Small intestine (tissue), 7 donors: ENCODE data around the gene CIBAR2. TPM values are rescaled to one million over a fixed set of nuclear protein-coding genes. Genes with fewer than 3 reads are reported as not detected.

Experiments
- DNase-seq, 2 donors: peaks; one replicate each; pipeline versions ENCODE4 v3.0.0 to v3.0.0-alpha.2; 2013
- FAIRE-seq: peaks from 2 replicates; lab custom pipeline; 2012; peaks lifted over from hg19 to GRCh38; lab: Jason Lieb, UNC
- H3K27ac ChIP-seq, 3 donors: one replicate each; pipeline ENCODE4 v1.5.1; 2013; ENCODE audit warnings: low read length in 2 of 3, mild to moderate bottlenecking in 2 of 3, control low read depth in 1 of 3, inconsistent platforms in 1 of 3, low read depth in 1 of 3, moderate library complexity in 1 of 3
- H3K27me3 ChIP-seq, 3 donors: one replicate each; pipeline ENCODE4 v1.6.1; 2013; ENCODE audit warnings: low read length in 3 of 3, inconsistent platforms in 1 of 3; ENCODE audit not compliant: control insufficient read depth in 3 of 3, insufficient read depth in 3 of 3
- H3K36me3 ChIP-seq, 3 donors: one replicate each; pipeline ENCODE4 v1.6.1; 2013; ENCODE audit warnings: low read length in 3 of 3, inconsistent platforms in 1 of 3, low read depth in 1 of 3, mild to moderate bottlenecking in 1 of 3, moderate library complexity in 1 of 3; ENCODE audit not compliant: control insufficient read depth in 3 of 3, insufficient read depth in 2 of 3
- H3K4me1 ChIP-seq, 3 donors: one replicate each; pipeline ENCODE4 v1.6.1; 2013; ENCODE audit warnings: low read length in 2 of 3, inconsistent platforms in 1 of 3, low read depth in 1 of 3, mild to moderate bottlenecking in 1 of 3, moderate library complexity in 1 of 3; ENCODE audit not compliant: control insufficient read depth in 3 of 3, insufficient read depth in 2 of 3
- H3K4me3 ChIP-seq, 3 donors: one replicate each; pipeline ENCODE4 v1.5.1; 2013; ENCODE audit warnings: low read length in 3 of 3, control low read depth in 1 of 3, inconsistent platforms in 1 of 3, low read depth in 1 of 3, mild to moderate bottlenecking in 1 of 3, moderate library complexity in 1 of 3
- H3K9me3 ChIP-seq, 2 donors: one replicate each; pipeline ENCODE4 v1.6.1; 2013; ENCODE audit warnings: low read depth in 1 of 2, low read length in 1 of 2; ENCODE audit not compliant: control insufficient read depth in 2 of 2, insufficient read depth in 1 of 2
- WGBS, 3 donors: extraction: QIAGEN DNeasy Blood & Tissue Kit; methylation state at CpG; one replicate each; pipeline ENCODE4 v1.1.7; 2013; 5-methylcytosine and 5-hydroxymethylcytosine counted together
- polyA plus RNA-seq, 4 donors: library from polyadenylated mRNA; stranded (reverse) in 3 of 4; unstranded in 1 of 4; fragments of 200-250 nt in 3 of 4; fragments of 120-200 nt in 1 of 4; gene quantifications; one replicate each; pipeline versions ENCODE4 v1.2.1 to v1.2.3, GENCODE V29; 2013
- donor health status: healthy with polysubstance abuse.
- donor health status: control.
- donor health status: control.
- donor health status: Bipolar disorder and iron deficiency.
- donor health status: healthy.

Gene CIBAR2
- polyA plus RNA-seq, 4 donors = 0.04 to 3.0 (median 0.19) TPM; not detected in 1

DNA sequence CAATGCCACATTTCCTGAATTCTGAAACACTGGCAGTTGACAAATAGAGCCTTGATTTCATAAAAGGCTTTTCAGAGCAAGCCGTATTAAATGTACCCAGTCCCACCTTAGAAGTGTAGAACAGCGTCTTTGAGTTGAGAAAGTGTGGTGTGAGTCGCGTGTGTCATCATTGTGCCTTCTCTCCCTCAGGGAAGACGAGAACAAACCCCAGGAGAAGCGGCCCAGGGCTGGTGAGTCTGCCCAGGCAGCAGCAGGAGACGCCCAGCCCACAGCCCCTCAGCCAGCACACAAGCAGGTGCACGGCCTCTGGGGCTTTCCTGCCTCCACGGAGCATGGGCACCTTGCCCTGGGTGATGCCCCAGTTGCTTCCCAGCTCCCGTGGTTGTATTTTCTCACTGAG is 34.0 kb downstream of the CIBAR2 start:
- Histone ChIP-seq H3K4me3 (no peak overlapping the region), H3K27ac (no peak overlapping the region), H3K4me1 (peaks cover 0 to 5% (median 0%) of the 10 kb centered on the region in 3 donors), H3K36me3 (peaks cover 0 to 58% (median 5%) of the 10 kb centered on the region in 3 donors), H3K9me3 (no peaks in the 10 kb centered on the region), H3K27me3 (no peaks in the 10 kb centered on the region)
- no peak for FAIRE-seq
- no peak for DNase-seq
- WGBS, 3 donors = 82 to 87% (median 82%) methylated on average over 10 of the region's 10 CpGs

DNA sequence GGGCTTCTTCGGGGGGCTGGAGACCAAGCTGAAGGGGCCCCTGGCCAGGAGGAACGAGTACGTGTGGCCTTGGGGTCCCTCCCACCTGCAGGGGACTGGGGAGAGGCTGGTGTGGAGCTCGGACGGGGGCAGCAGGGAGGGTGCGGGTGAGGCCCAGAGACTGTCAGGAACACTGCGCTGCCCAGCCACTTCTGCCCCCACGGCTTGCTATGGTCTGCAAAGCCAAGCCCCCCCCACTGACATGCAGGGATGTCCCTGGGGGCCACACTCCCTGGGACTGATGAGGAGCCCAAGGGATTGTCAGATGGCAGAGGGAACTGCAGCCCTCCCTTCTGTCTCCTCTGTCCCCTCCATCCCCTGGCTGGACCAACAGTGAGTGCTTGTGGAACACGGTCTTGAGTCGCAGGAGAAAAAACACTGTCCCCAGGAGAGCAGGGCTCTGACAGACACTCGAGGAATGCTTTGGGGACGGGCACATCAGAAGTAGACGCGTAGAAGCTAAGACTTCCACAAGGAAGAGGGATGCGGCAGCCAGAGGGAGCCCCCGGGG is 34.6 kb downstream of the CIBAR2 start:
- DNase-seq (no peak), FAIRE-seq (no peak)
- Histone ChIP-seq H3K36me3 (peaks cover 0 to 64% (median 6%) of the 10 kb centered on the region in 3 donors), H3K4me3 (no peak overlapping the region), H3K27ac (no peak overlapping the region), H3K27me3 (no peaks in the 10 kb centered on the region), H3K9me3 (no peaks in the 10 kb centered on the region), H3K4me1 (peaks cover 0 to 4% (median 0%) of the 10 kb centered on the region in 3 donors)
- 86 to 95% (median 93%) methylated on average over 14 to 16 of the region's 16 CpGs for WGBS, 3 donors

DNA sequence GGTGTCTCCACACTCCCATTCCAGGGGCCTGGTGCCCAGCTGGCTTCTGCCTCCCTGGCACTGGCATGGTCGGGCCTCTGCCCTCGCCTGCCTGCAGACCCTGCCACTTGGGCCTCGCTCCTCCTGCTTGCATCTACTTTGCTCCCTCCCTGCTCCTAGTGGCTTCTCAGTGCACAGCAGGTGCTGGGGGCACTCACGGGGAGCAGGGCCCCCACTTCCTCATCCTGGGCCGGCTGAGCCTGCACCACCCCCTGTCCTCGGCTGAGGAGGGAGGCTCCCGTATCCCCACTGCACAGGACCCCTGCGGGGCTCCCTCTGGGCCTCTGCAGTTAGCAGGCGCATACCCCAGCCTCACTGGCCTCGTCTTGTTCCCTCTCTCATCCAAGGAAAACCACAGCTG is 35.2 kb downstream of the CIBAR2 start:
- WGBS, 3 donors = 74 to 87% (median 77%) methylated on average over 10 of the region's 10 CpGs
- H3K27me3 ChIP-seq = no peaks in the 10 kb centered on the region
- H3K27ac ChIP-seq = no peak overlapping the region
- no peak for DNase-seq
- peaks cover 0 to 66% (median 8%) of the 10 kb centered on the region in 3 donors for H3K36me3 ChIP-seq
- H3K4me1 ChIP-seq = no peaks in the 10 kb centered on the region
- no peak for FAIRE-seq
- no peak overlapping the region for H3K4me3 ChIP-seq
- no peaks in the 10 kb centered on the region for H3K9me3 ChIP-seq

DNA sequence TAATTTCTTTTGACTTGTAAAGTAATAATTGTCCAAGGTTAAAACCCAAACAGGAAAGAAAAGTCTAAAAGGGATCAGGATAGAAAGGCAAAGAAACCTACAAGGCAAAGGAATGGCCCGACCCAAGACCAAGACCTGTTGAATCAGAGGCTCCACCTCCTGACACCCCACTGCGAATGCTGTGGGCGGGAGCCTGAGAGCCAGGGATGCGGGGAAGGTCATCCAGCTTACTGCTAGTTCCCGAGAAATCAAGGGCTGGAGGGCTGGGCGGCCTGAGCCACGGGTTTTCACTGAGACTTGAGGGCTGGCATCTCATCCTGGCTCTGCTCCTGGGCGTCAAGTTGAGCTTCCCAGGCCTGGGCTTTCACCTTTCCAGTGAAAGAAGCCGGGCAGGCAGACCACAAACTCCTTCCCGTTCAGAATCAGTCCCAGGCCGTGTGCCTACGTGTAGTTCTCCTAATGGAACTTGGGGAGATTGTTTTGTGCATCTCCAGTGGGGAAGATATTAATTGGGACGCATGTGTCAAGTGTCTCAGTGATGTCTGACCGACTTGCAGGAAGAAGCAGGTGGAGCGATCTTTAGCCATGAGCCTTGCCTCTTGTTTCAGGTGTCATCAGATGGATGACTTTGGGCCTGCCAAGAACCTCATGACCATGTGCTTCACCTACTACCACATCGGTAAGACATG is 36.9 kb downstream of the CIBAR2 start:
- Histone ChIP-seq H3K9me3 (no peaks in the 10 kb centered on the region), H3K27ac (no peak overlapping the region), H3K4me3 (no peak overlapping the region), H3K4me1 (no peaks in the 10 kb centered on the region), H3K27me3 (no peaks in the 10 kb centered on the region), H3K36me3 (peaks cover 3 to 62% (median 8%) of the 10 kb centered on the region in 3 donors)
- FAIRE-seq = no peak
- WGBS, 3 donors = 90 to 93% (median 92%) methylated on average over 16 of the region's 16 CpGs
- DNase-seq = no peak

DNA sequence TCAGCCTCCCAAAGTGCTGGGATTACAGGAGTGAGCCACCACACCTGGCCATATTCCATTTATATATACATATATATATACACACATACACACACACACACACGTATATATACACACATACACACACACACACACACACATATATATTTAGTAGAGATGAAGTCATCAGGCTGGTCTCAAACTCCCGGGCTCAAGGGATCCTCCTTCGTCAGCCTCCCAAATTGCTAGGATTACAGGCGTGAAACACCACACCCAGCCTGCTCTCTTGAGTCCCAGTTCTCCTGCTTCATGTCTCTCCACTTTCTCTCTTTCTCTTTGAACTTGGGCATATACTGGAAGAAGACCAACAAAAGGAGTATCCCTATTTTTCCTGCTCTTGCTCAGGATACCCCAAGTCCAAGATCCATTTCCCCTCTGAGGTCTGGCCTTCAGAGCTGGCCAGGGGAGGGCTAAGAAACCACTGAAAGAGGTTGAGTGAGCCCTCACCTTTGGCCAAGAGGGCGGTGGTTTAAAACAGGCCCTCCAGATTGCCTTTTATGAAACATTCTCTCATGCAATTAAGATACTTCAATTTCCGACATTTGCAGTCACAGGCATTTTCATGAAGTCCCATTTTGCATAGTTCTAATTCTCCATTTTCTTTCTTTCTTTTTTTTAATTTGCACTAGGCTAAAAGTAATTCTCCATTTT is 37.9 kb downstream of the CIBAR2 start:
- no peak for DNase-seq
- peaks cover 3 to 65% (median 8%) of the 10 kb centered on the region in 3 donors for H3K36me3 ChIP-seq
- H3K27me3 ChIP-seq = no peaks in the 10 kb centered on the region
- no peak for FAIRE-seq
- WGBS, 3 donors = 88 to 92% (median 91%) methylated on average over 6 of the region's 6 CpGs
- H3K9me3 ChIP-seq = no peaks in the 10 kb centered on the region
- no peak overlapping the region for H3K4me3 ChIP-seq
- no peaks in the 10 kb centered on the region for H3K4me1 ChIP-seq
- no peak overlapping the region for H3K27ac ChIP-seq

DNA sequence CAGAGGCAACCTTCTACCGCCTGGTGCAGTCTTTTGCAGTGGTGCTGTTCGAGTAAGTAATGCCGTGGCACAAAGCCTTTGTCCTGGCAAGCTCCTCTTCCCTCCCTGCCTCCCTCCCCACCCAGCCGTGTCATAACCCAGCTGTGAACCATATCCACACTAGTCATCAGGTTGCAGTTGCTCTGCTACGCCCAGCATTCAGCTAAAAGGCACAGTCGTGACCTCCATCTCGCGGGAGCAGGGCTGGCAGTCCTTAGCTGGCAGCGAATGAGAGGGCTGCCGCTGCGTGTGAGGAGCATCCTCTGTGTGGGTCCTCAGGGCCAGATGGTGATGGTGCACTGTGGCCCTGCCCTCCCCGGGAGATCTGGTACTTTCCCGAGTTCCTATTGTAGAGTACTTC is 39.3 kb downstream of the CIBAR2 start:
- no peak for FAIRE-seq
- Histone ChIP-seq H3K36me3 (peaks cover 3 to 60% (median 5%) of the 10 kb centered on the region in 3 donors), H3K4me1 (no peaks in the 10 kb centered on the region), H3K4me3 (no peak overlapping the region), H3K9me3 (no peaks in the 10 kb centered on the region), H3K27ac (no peak overlapping the region), H3K27me3 (no peaks in the 10 kb centered on the region)
- no peak for DNase-seq
- 75 to 91% (median 85%) methylated on average over 13 of the region's 13 CpGs for WGBS, 3 donors

DNA sequence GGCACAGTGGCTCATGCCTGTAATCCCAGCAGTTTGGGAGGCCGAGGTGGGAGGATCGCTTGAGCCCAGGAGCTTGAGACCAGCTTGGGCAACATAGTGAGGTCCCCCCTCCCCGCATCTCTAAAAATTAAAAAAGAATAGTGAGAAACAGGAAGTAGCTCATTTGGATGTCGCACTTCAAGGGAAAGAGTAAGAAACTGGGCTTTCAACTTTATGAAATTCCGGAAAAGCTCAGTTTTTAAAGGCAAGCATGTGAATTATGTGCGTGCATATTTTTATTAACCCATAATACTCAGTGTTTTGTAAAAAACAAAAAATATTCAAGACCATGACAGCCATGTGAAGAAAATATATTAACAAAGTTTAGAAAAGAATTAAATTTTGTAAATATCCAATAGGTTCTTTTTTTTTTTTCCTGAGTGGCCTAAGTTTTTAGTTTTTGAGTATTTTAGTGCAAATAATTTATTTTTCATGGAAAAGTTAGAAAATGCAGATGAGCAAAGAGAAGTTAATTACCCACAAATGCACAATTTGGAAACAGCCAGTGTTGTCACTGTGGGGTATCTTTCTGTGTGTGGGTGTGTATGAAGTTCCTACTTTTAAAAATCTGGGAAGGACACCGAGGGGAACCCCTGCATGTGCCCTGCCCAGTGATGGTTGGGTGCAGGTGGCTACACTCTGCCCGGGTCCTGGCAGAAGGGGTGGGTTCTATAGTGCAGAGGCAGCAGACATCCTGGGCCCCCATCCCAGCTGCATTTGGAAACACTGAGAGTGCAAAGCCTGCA is 40.0 kb downstream of the CIBAR2 start:
- Histone ChIP-seq H3K27me3 (no peaks in the 10 kb centered on the region), H3K27ac (no peak overlapping the region), H3K4me1 (peaks cover 0 to 2% (median 0%) of the 10 kb centered on the region in 3 donors), H3K4me3 (no peak overlapping the region), H3K9me3 (no peaks in the 10 kb centered on the region), H3K36me3 (peaks cover 3 to 57% (median 5%) of the 10 kb centered on the region in 3 donors)
- FAIRE-seq = no peak
- DNase-seq = no peak
- 84 to 94% (median 88%) methylated on average over 8 of the region's 8 CpGs for WGBS, 3 donors

DNA sequence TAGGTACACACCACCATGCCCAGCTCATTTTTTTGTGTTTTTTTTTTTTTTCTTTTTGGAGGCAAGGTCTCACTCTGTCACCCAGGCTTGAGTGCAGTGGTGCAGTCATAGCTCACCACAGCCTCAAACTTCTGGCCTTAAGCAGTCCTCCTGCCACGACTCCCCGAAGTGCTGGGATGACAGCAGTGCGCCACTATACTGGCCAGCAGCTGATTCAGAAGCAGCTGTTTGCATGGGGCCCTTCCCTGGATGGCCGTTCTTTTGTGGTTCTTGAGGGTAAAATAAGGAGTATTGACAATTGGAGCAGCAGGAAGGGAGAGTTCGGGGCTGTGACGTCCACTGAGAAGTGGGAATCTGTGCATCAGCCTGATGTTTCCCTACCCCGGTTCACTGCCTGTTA is 43.1 kb downstream of the CIBAR2 start:
- DNase-seq (no peak), FAIRE-seq (no peak)
- Histone ChIP-seq H3K27me3 (no peaks in the 10 kb centered on the region), H3K9me3 (no peaks in the 10 kb centered on the region), H3K4me1 (peaks cover 0 to 5% (median 0%) of the 10 kb centered on the region in 3 donors), H3K36me3 (peaks cover 3 to 47% (median 7%) of the 10 kb centered on the region in 3 donors), H3K4me3 (no peak overlapping the region), H3K27ac (no peak overlapping the region)
- WGBS, 3 donors = 82 to 93% (median 92%) methylated on average over 7 of the region's 7 CpGs
